Raji (cell line): Measurements from ENCODE around the gene MBNL1.

ENCODE experiments used
- POLR2A ChIP-seq: IDR thresholded peaks from 2 replicates; pipeline ENCODE4 v1.6.1; 2011; ENCODE audit warnings: low read depth, low read length, control low read depth; ENCODE audit not compliant: insufficient read depth

MBNL1 gene

DNA sequence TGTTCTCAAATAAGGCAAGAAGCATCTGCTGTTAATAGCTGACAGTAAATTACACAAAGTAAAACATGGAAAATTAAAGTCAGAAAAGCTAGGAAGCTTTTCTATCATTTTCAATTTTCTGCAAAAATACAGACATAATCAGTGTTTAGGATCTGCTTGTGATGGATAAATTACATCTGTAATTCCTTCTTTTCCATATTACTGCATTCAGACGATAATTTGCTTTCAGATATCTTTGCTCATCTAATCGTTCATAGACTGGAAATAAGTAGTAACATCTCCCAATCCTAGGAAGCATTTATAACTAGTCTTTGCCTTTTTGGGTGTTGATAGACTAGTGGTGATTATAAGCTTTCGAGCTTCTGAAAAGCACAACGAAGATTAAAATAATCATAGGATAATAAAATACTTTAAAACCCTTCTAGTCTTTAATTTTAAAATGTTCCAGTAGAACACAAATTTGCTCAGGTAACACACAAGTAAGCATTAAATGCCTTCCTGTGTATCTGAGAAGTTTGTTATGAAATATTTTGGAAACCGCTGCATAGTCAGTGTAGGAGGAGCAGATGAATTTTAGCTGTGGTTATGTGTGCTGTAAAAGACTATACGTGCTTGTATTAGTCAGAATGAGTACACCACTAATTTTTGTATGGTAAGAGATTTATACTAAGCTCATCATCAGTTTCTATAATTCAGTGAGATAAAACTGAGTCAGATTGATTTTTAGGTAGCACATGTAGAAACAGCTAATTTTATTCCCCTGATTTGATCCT, 41.0 kb downstream of the MBNL1 start:
- TF ChIP-seq POLR2A = no peak

DNA sequence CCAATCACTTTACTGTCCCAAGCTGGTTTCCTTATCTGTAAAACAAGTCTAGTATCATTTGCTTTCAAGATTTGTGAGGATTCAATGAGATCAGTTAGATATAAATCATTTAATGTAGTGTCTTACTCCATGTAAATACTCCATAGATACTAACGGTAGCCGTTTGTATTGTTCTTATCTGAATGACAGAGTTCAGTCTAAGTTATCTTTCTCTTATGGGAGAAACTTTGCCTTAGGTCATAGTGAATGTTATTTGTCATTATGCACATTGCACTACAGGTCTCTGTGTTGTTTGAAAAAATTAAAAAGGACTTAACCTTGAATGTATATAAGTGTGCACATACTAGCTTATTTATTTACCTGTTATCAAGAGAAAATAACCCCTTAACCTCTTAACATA, 44.7 kb downstream of the MBNL1 start:
- TF ChIP-seq POLR2A = no peak

DNA sequence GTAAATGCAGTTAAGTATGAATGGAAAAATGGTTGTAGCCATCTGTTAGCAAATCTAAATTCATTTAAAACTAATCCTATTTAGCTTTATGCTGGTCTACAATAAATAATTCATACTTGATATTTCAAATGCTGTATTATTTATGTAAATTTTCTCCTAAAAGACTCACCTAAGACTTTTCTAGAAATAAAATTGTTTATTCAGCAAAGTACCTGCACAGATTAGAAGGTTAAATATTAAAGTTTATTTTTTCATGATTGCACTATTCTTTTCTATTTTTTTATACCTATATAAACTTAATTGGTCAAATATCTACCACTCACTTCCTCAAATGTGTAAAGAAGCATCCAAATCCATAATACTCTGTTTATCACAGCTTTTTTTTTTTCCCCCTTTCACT, 45.2 kb downstream of the MBNL1 start:
- no peak for TF ChIP-seq POLR2A

DNA sequence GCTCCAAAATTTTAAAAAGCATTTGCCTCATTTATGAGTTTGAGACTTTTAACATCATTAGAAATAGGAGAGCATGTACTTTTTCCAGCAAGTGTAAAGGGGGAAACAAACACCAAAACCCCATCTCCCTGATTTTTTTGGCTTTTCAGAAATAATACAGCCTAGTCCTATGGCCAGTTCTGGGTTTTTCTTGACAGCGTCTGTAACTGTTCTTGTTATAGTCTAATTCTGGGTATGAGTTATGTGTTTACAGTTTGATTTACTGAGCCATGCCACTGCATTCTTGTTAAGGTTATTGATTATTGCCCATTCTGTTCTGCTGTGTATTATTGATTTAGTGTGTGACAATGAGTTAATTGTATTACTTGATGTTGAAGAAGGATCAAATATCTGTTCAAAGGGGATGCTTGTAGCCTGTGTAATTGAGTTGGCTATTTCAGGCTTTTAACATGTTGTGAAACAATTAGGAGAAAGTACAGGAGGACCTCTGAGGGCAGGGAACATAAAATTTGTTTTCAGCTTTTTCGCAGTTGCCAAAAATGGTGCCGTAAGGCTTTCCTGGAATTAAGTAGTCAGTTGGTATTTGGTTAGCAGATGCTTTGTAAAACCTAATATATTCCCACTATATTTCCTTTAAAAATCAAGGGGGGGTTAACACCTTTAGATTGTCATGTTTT, 46.1 kb downstream of the MBNL1 start:
- no peak for TF ChIP-seq POLR2A

DNA sequence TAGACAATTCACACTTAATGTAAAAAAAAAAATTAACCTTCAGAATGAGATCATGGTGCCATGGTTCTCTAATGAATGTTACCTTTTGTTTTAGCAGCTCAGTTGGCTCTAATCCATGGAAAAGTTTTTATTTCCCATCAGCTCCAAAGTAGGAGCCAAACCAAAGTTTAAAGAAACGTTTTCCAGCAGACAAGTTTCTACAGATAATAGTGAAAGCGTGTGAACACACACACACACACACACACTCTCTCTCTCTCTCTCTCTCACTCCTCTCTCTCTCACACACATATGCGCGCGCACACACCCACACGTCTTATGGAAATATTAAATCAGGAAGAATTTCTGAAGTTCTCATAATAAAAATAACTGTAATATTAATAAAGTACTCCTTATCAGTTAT, 46.9 kb downstream of the MBNL1 start:
- no peak for TF ChIP-seq POLR2A

DNA sequence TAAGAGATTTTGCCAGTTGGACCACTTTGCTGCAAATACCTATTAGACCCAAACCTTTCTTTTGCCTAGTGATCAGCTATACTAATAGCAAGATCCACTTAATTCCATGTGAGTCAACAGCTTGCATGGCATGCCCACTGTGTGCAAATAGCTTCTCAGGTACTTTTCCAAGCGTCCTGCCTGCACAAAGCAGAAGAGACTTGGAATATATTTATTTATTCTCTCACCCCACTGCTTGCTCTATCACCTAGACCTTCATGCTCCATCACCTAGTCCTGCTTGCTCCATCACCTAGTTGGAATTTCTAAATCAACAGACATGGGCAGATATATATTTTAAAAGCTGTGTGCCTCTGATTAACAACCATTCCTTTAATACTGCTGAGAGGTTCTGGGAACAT, 47.6 kb downstream of the MBNL1 start:
- TF ChIP-seq POLR2A = no peak

DNA sequence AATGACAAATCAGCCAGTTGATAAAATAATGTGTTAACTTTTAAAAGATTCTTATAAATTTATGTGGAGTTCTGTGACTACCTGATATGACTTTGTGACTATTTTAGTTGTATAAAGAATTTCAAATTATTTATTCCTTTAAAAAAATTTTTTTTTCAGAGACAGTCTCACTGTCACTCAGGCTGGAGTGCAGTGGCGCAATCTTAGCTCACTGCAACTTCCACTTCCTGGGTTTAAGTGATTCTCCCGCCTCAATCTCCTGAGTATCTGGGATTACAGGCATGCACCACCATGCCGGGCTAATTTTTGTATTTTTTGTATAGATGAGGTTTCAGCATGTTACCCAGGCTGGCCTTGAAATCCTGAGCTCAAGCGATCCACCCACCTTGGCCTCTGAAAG, 48.5 kb downstream of the MBNL1 start:
- TF ChIP-seq POLR2A = no peak

DNA sequence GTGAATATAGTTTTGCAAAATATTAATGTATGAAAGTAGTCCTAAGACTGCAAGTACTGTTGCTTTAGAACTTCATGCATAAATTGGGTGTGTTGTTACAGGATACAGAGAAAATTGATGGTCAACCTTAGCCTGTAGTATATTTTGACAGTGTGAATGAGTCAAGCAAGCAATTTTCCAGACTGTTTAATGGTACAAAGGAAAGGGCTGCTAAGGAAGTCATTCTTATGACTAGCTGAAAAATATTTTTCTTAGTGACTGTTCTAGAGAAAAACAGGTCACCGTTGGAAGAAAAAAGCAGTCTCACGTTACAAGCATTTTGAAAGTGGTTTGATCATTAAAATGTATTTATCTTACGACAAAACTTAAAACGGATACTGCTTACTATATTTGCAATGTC, 49.2 kb downstream of the MBNL1 start:
- TF ChIP-seq POLR2A = no peak

DNA sequence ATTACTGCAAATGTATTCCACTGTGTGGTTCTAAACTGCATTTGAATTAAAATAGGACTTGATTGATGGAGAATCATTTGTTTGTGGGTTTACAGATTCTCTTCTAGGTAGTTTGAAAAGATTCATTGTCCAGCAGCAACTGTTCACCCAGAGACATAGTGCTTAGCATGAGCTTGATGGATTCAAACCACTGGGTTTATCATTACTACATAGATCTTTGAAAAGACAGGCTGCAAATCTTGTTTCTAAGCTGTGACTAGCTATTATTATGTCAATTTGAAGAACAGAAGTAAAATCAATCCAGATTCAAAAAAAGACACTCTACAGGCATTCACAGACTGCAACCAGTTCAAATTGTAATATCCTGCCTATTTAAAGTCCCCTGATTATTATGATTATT, 49.8 kb downstream of the MBNL1 start:
- TF ChIP-seq POLR2A = no peak

DNA sequence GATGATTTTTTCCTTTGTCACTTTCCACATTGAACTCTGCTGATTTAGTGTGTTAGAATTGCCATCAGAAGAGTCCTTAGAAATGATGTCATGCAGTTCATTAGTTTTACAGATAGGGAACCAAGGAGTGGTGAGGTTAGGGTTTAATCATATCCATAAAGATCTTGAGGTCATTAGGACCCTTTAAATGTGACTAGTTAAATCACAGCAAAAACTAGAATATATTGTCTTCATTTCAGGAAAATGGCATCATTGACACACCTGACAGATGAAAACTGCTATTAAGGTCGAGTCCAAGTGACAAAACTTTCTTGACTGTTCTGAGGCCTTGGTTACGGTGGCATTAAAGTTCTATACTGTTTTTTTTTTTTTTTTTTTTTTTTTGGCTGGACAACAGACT, 50.5 kb downstream of the MBNL1 start:
- TF ChIP-seq POLR2A = no peak

DNA sequence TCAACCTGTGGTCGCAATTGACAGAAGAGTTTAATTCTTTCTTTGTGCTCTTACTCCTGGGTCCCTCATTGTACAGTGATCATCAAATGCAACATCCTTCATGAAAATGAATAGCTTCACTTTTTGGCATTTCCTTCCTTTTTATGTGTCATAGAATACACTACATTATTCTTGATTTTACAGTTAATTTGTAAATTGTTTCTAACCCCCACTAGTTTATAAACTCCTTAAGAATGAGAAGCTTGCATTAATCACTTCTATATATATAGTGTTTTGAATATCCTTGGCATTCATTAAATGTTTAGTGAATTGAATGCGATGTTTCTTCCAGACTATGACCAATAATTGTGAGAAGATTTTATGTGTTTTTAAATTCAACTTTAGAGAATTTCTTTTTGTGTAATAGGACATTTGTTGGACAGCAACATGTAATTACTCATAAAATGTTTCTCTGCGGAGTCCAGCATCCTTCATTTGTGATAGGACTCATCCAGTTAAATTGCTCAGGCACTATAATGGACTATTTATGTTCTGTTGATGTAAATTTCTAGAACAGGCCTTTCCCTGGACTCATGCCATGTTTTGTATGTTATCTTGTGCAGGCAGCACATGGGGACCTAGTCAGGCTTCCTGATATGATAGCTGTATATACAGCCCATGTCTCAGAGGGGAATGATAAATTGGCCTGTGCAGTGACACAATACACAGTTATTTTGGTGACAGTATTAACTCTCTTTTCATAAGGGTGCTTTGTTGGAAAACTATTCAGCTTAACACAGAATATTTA, 51.3 kb downstream of the MBNL1 start:
- TF ChIP-seq POLR2A = no peak

DNA sequence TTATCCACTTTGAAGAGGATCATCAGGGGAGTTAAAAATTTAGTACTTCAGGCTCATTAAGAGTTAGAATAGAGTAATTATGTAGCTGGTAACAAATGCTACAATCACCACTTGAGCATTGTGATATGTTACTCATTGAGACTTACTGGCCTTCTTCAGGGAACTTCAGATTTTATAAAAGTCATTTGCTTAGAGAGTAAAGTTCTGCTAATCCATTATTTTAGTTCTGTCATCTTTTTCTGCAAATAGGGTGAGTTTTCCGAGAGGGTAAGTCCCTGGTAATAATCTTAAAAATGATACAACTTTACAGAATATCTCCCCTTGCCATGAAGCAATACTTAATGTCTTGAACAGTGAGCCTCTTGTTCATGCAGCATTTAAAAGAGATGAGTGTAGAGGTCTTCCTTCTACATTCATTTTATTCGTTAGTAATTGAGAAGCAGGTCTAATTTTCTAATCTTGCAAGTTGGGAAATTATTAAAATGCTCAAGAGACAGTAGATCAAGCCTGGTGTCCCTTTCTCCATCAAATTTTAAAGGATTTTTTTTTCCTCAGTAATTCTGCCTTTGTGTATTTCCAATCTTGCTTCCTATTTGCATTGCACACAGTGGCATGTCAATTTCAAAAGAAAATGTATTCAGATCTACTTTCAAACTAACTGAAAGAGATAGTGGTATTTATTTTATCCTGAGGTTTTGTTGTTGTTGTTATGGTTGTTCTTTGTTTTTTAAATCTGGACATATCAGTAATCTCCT, 52.6 kb downstream of the MBNL1 start:
- TF ChIP-seq POLR2A = no peak

DNA sequence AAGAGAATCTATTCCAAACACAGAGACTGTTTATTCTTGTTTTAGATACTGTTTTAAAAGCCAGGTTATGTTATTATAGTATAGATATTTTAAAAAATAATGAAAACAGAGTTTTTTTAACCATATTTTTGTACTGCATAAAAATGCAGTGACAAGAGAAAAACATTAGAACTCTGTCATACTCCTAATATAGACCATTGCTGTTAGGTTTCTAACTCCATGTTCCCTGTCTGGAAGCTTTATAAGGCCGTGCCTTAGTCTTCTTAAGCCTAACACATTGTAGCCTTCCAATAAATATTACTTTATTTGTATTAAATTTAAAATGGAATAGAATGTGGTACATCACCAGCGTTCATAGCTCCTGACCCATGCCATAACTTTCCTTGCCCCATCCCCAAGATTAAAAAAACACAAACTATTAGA, 53.2 kb downstream of the MBNL1 start:
- no peak for TF ChIP-seq POLR2A

DNA sequence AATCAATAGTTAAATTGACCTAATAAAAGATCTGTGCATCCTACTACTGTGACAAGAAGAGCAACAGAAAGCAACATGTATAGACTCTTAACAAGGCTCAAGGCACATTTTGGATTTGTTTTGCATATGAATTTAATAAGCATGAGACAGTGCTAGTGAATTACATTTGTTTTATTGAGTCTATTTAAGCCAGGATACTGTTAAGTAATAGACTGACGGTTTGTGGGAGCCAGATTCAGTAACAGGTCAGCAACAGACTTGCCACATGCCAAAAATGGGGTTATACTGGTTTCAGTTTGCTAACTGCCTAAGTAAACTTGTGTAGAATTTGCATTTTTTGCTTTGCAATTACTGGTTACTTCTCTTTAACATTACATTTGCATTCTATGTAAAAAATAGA, 54.0 kb downstream of the MBNL1 start:
- no peak for TF ChIP-seq POLR2A

DNA sequence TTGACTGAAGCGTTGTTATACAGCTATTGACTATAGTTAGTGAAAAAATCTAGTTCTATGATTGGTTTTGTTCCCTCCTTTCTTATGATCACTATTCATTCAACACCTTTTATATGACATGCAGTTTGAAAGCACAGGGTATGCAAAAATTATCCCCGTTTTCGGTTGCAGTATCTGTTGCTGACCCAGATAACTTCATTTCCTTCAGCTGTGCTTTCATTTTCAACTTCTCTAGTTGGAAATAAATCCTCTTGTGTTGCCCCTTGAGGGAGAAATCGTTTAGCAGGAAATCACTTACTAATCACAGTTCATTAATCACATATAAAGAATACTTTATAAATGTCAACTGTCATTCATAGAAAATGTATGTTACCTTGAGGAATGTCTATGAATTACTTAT, 55.1 kb downstream of the MBNL1 start:
- no peak for TF ChIP-seq POLR2A
